Ammon's horn (tissue), 1 donor: Measurements from ENCODE around the gene TTLL10.
"Not testable (repeated sequence)": the region's sequence is repeated elsewhere in the genome, so short reads cannot be mapped to it uniquely, and the experiment has no call there.

Experiments used
- DNase-seq: peaks from one replicate; pipeline ENCODE4 v3.0.0-alpha.2; 2016; ENCODE audit warnings: low spot score

TTLL10 gene

DNA sequence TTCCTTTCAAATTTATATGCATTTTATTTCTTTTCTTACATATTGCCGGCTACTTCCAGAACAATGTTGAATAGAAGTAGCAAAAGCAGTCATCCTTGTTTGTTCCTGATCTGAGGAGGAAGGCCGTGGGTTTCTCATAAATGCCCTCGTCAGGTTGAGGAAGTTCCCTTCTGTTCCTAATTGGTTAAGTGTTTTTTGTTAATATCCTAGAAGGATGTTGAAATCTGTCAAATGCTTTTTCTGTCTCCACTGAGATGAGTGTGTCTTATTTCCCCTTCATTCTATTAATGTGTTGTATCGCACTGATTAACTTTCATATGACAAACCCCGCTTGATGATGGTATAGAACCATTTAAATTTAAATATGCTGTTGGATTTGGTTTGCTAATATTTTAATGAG lies 15.4 kb downstream of the TTLL10 start:
- no peak for DNase-seq

DNA sequence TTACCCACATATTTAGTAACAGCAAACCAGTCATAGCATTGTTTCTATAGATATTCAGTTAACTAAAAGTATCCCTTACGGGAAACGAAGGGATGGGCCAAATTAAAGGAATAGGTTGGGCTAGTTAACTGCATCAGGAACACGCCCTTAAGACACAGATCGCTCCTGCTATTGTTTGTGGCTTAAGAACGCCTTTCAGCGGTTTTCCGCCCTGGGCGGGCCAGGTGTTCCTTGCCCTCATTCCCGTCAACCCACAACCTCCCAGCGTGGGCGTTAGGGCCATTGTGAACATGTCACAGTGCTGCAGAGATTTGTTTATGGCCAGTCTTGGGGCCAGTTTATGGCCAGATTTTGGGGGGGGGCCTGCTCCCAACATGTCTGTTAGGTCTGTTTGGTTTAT lies 18.1 kb downstream of the TTLL10 start:
- DNase-seq: no peak

DNA sequence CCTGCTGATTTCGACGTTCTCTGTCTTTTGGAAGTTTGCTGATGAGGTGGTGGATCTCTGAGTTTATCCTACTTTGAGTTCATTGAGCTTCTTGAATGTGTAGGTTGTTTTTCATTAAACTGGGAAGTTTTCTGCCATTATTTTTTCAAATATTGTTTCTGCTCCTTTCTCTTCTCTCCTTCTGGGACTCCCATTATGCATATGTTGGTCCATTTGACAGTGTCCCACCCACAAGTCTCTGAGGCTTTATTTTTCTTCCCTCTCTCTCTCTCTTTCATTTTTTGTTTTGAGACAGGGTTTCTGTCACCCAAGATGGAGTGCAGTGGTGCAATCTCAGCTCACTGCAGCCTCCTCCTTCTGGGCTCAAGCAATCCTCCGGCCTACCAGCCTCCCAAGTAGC lies 21.0 kb downstream of the TTLL10 start:
- no peak for DNase-seq

DNA sequence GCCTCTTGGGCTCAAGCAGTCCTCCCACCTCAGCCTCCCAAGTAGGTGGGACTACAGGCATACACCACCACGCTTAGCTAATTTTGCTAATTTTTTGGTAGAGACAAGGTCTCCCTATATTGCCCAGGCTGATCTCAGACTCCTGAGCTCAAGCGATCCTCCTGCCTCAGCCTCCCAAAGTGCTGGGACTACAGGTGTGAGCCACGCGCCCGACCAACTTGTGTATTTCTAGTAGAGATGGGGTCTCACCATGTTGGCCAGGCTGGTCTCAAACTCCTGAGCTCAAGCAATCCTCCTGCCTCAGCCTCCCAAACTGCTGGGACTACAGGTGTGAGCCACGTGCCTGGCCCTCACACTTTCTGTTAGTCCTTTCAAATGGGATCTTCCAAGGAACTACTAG lies 22.0 kb downstream of the TTLL10 start:
- not testable (repeated sequence) for DNase-seq

DNA sequence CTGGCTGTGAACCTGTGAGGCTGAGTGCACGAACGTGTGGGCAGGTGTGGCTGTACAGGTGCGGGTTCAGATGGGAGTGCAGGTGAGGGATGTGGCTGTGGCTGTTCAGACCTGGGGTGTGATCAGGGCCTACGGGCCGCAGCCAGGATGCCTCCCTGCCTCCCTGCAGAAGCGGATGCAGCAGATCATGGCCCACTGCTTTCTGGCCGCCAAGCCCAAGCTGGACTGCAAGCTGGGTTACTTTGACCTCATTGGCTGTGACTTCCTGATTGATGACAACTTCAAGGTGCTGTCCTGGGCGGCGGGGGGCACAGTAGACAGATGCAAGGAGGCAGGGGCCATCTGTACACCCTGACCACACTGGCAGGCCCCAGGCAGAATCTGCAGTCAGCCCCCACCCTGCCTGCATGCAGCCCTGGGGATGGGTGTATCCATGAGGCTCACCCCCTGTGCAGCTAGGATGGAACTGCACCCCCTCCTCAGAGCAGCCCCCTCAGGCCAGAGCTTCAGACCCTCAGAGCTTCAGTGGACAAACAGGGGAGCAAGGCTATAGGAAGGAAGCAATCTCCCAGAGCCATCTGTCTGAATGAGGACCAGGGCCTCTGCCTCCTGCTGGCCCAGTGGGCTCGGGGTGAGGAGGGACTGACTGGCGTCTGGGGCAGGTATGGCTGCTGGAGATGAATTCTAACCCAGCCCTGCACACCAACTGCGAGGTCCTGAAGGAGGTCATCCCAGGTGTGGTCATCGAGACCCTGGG lies 22.9 kb downstream of the TTLL10 start:
- DNase-seq: no peak

DNA sequence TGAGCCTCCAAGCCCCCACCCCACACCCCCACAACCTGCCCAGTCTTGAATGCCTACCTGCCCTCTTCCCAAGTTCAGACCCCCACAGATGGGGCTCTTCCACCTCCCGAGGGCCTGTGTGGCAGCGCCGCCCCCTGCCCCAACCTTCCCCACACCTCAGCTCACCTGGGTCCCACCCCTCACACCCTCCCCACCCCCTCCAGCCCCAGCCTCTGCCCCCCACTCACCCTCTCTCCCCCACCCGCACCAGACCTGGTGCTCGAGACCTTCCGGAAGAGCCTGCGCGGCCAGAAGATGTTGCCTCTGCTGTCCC lies 23.5 kb downstream of the TTLL10 start:
- no peak for DNase-seq

DNA sequence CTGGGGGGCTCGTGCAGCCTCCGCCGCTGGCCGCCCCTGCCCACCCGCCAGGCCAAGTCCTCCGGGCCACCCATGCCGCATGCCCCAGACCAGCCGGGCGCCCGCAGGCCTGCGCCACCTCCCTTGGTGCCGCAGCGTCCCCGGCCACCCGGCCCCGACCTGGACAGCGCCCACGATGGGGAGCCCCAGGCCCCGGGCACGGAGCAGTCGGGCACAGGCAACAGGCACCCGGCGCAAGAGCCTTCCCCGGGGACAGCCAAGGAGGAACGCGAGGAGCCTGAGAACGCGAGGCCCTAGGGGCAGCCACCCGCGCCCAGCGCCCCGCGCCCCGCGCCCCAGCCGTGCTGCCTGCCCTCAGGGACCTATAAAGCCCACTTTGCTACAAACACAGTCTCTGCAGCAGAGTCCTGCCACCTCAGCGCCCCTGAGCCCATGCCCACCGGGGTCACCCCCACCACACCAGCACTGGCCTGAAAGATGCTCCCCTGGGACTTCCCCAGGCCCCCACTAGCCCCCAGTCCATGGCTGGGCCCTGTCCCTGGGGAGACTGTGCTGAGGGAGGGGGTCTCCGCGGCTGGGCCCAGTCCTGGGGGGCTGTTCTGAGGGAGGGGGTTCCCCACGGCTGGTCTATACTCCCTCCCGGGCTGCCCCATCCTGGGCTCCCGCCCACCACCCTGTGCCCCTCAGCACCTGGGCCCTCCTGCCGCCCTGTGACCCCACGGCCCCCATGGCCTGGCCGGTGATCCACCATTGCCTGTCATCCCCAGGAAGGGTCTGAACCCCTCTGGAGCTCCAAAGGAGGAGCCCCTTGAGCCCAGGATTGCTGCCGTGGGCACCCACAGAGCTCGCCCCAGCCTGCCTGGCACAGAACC lies 24.1 kb downstream of the TTLL10 start:
- no peak for DNase-seq

DNA sequence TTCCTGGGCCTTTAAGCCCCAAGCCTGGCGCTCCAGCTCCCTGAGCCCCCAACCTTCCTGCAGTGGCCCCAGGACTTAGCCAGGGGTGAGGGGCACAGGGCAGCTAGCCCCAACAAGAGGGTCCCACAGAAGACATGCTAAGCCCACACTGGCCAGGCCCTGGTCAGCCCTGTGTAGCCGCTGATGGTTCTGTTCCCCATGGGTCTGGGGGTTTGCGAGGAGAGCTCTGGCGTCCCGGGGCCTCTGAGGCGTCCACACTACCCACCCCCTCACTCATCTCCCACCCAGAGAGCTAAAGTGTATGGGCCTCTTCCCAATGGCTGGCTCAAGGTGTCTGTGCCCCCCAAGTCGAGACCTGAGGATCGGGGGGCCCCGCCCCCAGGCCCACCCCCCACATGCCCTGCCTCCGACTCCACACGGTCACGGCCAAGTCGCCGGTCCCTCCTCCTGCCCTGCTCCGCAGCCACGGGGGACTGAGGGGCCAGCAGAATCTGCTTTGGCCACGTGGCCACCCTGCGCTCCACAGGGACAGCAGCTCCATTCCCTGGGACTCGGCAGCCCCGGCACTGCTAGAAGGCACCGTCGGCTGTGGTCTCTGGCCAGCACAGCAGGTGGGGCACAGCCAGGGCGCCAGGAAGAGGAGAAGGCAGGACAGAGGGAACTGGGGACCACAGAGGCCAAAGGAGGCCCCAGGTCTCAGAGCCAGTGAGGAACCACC lies 24.9 kb downstream of the TTLL10 start:
- DNase-seq: no peak

DNA sequence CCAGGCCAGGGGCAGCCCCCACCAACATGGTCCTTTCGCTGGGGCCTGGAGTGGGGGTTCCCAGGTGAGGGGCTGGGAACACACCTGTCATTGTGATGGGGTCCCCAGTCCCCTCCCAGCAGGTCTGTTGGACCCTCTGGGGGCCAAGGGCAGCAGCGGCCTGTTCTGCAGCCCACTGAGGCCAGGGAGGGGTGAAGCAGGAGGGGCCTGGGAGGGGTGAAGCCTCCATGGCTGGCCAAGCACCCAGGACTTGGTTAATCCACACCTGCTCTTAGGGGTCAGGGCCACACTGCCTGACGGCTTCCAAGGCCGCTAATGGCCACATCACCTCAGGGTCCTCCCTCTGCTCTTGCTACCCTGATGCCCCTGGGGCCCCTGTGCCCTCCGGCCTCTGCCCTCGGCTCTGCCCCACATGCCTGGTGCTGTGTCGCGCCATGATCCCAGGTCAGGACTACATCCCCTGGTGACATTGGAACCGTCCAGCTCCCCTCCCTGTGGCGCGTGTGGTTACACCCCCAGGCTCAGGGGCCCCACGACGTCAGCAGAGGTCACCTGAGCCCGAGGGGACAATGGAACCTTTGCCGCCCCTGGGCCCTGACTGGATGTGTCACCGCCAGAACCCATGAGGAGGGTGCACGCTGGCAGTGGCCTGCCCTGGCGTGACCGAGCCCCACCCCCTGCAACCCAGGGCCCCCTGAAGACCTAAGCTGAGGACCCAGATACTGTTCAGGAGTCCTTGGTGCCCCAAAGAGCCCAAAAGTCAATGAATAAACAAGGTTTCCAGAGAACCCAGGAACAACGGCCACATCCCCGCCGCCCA lies 25.7 kb downstream of the TTLL10 start:
- DNase-seq: no peak

DNA sequence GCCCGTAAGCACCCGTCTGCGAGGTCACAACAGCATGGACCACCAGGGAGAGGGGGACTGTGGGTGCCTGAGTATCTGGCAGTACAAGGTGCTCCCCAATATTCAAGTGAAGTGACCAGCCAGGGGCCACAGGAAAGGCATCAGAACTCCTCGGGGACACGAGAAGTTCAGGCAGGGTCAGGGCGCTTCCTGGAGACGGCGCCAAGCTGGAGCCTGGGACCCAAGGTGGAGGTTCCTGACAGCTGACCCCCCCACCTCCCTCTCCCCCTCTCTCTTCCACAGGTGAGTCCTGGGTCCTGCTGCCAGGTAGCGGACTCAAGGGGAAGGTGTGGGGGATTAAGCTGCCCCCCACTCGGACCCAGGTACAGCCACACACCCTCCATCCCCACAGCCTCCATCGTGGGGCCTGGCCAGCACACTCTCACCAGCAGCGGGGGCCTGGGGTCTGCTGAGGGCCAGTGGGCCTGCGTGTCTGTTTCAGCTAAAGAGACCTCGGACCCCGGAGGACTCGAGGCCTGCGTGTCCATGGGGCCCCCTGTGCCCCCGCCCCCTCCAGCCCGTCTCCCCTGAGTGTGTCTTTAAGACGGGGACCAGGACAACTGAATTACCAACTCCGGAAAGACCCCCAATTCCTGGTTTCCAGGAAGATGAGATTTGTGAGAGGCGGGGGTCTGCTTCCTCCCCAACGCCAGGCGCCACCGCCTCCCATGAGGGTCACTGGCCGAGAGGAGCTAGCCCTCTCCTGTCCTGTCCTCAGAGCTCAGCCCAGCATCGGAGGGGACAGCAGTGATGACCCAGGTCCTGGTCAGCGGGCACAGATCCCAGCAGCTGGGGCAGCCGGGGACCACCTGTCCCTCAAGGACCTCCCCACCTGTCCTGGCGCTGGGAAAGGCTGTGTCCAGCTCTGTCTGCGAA lies 26.5 kb downstream of the TTLL10 start:
- DNase-seq: no peak

DNA sequence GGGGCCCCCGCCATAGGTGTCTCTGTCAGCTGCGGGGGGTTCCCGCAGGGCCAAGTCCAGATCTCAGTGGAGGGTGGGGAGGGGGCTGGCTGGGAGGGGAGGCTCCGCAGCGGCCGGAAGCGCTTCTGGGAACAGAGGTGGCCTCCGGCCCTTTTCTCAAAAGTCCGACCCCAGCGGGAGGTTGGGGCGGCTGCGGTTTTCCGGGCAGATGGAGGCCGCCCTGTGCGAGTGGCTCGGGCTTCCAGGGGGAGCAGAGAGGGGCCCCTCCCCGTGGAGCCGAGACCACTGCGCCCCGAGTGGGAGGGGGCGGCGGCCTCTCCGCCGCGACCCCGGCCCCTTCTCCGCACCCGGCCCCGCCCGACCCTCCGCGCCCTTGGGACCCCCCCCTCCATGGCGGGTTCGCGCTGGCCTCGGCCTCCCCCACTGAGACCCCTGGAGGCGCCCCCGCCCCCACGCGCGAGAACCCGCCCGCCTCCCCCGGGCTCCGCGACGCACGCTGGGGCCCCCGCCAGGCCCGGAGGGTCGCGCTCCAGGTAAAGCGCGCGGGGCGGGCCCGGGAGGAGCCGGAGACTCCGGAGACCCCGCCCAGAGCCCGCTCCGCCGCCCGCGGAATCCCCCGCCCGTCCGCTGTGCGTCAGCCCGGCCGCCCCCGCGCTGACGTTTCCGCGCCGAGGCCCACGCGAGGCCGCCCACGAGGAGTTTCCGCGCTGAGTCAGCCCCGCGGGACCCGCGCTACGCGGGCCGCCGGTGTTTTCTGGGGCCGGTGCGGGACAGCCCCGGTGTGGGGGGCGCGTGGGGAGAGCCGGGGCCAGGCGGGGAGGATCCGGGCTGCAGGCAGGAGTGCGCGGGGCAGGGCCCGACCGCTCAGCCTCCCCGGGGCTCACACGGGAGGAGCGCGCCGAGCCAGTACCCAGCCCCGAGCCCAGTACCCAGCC lies 27.5 kb downstream of the TTLL10 start:
- DNase-seq: no peak

DNA sequence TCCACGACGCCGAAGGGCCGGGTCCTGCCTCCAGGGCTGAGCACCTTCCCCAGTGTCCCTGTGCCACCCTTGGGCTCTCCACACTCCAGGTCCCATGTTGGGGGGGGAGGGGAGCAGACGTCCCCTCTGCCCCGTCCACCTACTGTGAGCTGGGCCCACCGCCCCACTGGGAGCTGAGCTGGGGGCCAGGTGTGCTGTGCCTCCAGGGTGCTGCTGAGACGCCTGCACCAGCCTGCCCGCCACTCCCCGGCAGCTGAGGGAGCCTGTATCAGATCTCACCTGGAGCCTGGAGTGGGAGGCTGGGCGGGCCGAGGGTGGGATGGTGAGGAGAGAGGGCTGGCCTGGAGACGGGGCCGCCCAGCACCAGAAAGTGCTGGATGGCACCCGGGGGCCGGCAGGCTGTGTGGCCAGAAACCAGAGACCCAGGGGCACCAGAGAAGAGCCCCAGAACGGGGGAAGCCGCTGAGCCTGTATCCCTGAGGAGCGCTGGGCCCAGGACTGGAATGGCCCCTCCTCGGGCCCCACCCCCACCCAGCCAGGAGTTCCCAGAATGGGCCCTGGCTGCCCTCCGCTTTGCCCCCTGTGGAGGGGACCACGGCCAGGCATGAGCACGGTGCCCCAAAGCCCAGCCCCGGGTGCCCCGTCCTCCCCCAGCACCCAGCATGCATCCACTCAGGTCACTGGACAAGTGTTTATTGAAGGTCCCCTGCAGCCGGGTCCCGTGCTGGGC lies 29.3 kb downstream of the TTLL10 start:
- DNase-seq: no peak

DNA sequence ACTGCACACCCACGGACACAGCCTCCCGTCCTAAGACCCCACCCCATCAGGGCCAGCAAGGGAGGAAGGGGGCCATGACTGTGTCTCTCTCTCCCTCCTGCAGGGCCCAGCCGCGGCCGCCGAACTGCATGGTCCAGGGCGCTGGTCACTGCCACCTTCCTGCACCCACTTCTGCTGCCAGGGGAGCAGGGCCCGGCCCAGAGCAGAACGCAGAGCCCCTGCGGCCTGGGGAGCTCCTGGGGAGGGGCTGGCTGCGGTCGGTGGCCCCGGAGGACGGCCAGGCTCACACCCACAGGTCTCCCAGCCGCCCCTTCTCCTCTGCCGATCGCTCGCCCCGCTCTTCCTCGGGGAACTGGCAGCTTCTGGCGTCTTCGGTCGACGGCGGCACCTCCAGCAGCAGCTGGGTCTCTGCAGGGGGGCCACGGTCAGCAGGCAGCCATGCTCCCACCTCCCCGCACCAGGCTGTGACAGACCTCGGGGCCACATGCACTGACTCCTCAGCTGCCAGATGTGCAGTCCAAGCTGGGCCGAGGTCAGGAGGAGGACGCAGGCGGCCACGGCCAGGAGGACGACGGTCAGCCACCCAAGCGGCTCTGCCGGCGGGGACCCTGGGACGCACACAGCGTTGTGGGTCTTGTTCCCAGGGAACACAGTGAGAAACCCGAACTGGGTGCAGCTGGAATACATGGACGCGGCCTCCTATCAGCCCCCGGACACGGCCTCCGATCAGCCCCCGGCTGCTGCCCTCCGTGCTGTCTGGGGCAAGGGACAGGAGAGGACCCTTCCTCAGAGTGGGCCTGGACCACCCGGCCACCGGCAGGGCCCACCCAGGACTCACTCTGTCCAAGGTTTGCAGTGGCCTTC lies 30.1 kb downstream of the TTLL10 start:
- no peak for DNase-seq

DNA sequence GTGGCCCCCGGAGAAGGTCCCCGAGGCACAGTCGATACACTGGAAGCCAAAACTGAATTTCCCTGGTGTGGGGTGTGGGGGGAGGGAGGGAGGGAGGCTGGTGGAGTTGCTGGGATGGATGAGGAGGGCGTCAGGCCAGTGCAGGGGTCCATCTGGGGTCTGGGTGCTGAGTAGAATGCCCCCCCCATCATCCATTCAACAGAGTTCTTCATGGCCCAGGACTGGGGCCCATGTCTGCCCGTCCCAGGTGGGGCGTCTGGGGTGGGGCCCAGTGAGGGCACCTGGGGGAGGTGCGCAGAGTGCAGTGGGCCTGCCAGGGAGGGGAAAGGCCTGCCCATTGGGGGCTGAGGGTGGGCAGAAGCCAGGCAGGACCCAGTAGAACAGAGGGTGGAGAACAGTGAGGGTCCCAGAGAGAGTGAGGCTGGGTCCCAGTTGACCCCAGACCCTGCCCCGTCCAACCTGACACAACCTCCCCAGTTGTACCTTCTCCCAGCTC lies 30.8 kb downstream of the TTLL10 start:
- no peak for DNase-seq

DNA sequence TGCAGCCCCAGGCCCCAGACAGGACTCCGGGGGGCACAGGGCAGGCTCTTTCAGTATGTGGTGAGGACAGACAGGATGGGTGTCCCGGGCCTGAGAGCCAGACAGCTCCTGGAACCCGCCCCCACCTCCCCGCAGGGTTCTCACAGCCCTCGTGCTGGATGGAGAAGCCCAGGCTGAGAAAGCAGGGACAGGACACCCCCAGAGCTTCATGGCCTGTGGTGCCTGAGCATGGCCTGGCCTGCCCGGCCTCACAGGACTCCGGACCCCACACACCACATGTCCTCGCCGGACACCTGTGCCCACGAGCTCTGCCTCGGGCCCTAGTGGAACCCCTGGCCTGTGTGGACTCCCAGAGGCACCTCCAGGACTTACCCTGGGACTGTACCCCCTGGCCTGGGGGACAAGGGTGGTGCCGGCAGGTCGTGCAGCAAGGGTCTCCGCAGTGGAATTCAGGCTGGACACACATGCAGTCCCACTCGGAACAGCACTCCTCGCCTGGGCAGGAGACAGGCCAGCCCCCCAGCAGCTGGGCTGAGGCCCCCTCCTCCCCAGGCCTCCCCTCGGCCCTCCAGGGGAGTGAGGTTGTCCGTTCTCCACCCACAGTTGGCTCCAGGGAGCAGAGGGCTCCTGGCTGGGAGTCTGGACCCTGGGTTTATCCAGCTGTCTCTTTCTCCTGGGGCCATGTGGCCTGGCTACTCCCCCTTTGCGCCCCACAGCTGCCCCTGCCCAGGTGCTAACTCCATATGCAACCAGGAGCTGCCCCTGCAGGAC lies 31.5 kb downstream of the TTLL10 start:
- DNase-seq: no peak

DNA sequence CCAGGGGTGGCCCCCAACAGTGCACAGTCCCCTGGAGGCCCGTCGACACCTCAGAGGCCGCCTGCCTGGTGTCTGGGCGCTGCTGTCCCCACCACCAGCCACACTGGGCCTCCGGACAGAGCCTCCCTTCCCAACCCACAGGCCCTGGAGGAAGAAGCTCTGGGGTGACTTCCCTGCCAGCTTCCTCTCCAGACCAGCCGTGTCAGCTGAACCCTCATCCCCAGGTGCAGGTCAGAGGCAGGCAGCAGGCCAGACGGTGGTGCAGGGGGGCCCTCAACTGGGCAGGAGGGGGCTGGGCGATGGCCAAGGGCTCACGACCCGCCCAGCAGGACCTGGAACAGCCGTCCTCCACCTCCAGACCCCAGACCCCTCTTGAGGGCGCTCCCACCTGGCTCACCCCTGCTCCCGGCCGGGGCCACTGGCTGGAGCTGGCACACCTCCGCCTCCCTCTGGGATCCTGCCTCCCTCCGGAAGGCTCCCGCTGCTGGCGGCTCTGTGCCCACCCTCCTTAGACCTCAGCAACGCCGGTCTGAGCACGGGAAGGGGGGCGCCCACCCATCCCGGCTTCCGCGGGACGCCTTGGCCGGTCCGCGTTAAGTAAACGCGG lies 32.2 kb downstream of the TTLL10 start:
- DNase-seq: no peak
